Activated CD8-positive, alpha-beta memory T cell treated with anti-CD3 and anti-CD28 coated beads for 48 hours (primary cell): ENCODE results near the gene KCNJ1.

Source experiments
- DNase-seq, 3 experiments: peaks; one replicate each; pipeline ENCODE4 v3.0.0-alpha.2; 2020; ENCODE audit warnings: low read depth in 2 of 3, low spot score in 2 of 3

KCNJ1 gene

DNA sequence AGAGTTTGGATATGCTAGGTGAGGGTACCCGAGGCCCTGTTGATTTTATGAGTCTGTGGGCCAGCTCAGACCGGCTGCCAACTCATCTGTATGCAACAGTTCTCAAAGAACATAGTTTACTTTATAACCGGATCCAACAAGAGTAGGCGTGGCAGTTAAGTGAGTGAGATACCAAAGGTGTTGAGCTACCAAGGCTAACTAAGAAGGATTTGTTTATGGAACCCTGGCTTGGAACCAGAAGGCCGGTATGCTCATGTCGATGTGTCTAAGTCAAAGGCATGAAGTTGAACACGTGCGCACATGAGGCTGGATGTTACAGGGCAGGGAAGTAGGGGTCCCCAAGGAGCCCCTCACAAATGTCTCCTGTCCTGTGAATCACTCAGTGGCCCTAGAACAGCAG lies at the start of gene KCNJ1:
Gene KCNJ1, minus strand, starts transcription at position 20 of the 400 bp plus-strand sequence. CDS start 27,053 bp downstream, outside the sequence.
- DNase-seq, result no peak

DNA sequence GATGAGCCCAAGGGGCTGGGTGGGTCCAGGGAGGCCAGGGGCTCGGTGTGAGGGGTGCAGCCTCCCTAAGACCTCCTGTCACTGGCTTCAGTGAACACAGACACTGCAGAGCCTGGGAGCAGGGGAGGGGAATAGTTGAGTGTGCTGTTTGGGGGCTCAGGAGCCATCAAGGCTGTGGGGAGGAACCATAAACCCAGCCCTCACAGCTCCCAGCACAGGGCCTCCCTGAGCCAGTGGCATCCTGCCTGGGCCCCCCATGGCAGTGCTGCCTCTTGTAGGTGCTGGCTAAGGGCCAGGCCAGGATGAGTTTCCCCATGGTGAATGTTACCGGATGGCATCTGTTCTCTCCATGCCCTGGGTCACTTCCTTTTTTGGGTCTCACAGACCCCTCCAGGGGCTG lies 49.6 kb upstream of the KCNJ1 start:
- DNase-seq, result no peak

DNA sequence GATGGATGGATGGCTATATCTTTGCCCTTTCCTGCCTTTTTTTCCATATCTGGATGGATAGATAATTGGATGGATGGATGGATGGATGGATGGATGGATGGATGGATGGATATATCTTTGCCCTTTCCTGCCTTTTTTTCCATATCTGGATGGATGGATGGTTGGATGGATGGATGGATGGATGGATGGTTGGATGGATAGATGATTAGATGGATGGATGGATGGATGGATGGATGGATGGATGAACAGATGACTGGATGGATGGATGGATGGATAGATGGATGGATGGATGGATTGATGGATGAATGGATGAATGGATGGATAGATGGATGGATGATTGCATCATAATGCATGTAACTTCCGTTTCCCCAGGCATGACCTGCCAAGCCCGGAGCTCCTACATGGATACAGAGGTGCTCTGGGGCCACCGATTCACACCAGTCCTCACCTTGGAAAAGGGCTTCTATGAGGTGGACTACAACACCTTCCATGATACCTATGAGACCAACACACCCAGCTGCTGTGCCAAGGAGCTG lies 49.0 kb upstream of the KCNJ1 start:
- DNase-seq, result no peak

DNA sequence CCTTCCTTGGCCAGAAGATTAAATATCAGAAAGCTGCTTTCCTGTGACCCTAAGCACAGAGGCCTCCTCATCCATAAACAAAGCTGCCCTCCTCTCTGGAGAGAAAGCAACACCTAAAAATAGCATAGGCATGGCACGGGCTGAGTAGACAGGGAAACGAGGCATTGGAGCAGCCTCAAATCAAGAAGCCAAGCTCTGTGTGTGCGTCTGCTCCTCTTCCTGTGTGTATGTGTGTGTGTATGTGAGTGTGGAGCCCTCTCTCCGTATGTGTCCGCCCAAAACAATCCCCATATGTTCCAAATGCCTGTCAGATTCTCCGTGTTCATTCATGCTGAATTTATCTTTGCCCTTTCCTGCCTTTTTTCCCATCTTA lies 48.0 kb upstream of the KCNJ1 start:
- DNase-seq, result no peak

DNA sequence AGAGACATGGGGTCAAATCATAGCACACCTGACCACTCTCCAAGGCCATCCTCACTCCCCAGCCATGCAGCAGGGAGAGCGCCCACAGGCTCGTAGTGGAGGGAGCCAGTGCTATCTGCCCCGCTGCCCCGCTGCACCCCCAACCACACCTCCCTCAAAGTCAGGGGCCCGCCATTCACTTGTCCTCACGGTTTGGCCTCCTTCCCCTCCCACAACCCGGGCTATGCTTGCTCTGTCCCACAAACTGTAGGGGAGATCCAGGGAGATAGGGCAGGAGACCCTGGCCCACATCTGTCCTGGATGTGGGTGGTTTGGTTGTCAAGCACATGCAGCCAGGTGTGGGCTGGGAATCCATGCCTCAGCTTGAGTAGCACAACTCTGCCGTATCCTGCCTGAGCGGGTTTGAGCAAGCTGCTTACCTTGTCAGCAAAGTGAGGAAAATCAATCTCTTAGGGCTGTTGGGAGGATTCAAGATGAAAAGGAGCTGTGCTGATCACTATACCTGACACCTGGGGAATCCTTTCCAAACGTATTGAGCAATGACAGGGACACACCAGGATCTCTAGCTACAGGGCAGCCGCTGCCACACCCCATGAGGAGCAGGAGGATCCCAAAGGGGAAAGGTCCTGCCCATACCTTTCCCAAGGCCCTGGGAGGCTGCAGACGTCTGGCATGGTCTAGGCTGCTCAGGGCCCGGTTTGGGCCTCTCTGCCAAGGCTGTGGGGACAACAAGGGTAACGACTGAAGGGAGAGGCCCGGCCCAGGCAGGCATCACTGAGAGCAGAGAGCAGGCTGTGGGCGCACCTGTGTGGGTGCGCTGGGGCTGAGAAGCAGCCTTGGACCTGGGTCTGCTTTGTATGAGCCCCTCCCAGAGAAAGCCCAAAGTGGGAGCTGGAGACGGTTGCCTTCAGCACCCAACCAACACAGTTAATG lies 47.4 kb upstream of the KCNJ1 start:
- DNase-seq, result no peak

DNA sequence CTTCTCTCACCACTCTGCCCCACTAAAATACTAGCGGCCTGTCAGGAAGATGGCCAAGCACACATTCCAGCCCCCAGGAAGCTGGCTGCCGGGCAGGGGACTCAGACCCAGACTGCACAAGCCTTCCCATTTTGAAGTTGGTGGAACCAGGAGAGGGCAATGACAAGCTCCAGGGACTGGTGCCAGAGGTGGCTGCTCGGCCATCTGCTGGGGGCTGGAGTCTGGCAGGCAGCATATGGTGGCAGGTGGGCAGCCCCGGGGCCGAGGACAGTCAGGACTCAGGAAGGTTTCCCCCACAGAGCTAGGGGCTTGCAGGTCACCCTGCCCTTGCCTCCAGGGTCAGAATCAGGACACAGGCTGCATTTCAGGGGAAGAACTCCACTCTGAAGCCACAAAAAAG lies 46.7 kb upstream of the KCNJ1 start:
- DNase-seq, result no peak

DNA sequence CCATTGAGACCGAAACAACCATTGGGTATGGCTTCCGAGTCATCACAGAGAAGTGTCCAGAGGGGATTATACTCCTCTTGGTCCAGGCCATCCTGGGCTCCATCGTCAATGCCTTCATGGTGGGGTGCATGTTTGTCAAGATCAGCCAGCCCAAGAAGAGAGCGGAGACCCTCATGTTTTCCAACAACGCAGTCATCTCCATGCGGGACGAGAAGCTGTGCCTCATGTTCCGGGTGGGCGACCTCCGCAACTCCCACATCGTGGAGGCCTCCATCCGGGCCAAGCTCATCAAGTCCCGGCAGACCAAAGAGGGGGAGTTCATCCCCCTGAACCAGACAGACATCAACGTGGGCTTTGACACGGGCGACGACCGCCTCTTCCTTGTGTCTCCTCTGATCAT lies 44.6 kb upstream of the KCNJ1 start:
- DNase-seq, result no peak

DNA sequence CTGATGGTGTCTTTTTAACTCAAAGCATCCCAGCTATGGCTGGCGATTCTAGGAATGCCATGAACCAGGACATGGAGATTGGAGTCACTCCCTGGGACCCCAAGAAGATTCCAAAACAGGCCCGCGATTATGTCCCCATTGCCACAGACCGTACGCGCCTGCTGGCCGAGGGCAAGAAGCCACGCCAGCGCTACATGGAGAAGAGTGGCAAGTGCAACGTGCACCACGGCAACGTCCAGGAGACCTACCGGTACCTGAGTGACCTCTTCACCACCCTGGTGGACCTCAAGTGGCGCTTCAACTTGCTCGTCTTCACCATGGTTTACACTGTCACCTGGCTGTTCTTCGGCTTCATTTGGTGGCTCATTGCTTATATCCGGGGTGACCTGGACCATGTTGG lies 44.1 kb upstream of the KCNJ1 start:
- DNase-seq, result no peak

DNA sequence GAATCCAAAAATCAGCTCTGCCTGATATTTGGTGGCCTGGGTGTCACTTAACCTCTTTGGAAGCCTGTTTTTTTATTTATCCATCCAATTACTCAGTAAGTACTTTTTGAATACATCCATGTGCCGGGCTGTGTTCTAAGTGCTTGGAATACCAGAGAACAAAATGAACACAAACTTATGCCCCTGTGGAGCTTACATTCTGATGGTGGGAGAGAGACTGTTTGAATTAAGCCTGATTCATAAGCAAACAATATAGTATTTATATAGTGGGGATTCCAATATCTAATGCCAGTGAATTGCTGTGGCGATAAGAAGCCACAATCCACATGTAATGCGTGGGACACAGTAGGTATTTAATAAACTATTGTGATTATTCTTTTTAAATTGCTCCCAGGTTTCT lies 43.5 kb upstream of the KCNJ1 start:
- DNase-seq, result no peak

DNA sequence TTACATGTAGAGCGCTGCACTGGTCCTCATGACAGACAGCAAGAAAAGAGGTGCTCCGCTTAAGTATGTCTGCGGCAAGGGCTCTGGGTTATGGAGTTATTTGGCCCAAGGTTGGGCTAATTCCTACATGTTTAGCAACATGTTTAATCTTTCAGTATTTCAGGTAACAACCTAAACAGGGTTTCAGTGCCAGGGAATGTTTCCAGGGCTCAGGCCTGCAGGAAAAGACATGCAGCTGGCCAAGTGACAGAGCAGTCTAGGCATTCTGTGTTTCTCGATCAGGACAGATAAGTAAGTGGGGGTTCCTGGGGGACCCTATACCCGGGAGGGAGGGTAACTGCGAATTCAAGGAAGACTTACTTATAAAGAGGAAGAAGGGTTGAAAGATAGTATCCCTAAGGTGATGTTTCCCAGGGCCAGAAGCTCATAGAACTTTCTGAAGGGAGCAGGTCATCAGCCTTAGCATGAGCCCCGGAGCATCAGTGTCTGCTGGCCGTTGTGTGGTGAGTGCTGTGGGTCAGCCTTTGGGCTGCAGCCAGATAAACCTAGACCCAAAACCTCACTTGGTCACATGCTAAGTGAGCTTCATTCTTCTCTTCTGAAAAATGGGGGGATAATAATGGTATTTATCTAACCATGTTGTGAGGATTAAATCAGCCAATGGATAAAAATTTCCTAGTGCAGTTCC lies 42.5 kb upstream of the KCNJ1 start:
- no peak for DNase-seq

DNA sequence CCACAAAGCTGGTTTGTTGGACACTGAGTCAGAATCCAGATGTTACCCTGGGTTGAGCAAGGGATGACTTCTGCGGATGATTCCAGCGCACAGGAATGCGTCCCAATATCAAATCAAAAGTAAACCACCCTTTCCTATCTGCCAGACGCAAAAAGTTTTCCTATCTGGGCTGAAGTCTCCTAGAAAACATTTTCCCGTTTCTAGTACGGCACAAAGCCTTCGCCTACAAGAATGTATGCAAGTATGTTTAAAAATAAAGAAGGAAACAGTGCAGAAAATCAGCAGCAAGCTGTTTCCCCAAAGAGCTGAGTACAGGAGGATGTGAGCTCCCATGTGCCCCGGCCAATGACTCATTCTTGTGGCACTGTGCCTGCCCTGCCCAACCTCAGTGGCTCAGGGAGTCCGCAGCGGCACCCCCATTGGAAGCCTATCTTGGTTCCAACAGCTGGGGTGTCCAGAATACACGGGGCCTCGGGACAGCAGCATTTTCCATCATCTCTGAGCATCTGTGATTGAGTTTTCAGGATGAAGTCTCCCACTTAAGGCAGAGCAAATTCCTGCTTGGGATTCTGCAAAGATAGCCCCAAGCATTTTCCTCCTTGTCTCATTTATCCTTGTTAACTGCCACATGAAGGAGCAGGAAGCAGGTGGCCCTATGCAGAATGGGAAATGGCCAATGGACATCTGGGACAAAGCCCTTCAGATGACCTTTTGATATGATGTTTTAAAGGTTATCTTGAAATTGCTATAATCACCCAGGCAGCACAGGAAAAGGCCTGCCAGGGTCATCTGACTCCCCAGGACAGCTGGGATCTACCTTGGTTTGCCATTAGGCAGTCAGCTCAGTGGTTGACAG lies 41.5 kb upstream of the KCNJ1 start:
- DNase-seq, result no peak

DNA sequence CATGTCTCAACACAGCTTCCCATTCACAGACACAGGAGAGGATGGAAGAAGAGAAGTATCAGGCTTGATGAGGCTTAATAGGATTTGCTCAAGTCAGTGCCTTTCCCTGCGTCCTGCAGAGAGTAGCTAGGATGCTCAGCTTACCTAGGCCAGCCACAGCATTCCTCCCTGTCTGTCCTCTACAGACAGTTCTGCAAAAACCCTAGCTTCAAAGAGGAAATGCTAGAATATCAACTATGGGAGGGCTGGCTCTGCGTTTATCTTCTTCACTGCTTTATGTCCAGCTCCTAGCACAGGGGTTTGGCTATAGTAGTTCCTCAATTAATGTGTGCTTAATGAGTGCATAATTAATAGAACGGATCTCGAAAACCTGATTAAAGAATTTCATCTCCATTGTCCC lies 40.5 kb upstream of the KCNJ1 start:
- DNase-seq, result no peak

DNA sequence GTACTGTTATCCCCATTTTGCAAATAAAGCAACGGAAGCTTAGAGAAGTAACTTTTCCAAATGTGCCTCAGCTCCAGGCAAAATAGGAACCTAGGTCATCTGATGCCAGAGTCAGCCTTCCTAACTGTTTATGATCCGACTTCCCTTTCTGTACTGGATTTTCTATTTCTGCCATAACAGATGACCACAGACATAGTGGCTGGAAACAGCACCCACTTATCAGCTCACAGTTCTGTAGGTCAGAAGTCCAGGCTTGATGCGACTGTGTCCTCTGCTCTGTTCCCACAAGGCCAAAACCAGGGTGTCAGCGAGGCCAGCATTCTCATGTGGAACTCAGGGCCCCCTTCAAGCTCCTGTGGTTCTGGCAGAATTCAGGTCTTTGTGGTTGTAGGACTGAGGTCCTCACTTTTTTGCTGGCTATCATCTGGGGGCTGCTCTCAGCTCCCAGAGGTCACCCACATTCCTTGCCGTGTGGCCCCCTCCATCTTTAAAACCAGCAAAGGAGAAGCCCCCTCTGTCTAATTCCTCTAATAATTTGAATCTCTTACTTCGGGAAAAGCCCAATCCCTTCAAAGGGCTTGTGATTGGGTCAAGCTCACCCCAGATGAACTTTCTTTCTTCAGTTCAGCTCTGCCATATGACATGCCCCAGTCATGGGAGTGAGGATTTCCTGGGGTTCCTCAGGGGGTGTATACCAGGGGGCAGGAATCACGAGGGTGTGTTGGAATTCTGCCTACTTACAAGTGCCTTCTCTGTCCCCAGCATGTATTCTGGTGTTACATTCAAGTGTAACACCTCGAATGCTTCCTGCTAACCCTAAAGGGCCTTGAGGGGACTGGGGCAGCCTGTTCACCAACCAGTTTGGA lies 39.3 kb upstream of the KCNJ1 start:
- no peak for DNase-seq

DNA sequence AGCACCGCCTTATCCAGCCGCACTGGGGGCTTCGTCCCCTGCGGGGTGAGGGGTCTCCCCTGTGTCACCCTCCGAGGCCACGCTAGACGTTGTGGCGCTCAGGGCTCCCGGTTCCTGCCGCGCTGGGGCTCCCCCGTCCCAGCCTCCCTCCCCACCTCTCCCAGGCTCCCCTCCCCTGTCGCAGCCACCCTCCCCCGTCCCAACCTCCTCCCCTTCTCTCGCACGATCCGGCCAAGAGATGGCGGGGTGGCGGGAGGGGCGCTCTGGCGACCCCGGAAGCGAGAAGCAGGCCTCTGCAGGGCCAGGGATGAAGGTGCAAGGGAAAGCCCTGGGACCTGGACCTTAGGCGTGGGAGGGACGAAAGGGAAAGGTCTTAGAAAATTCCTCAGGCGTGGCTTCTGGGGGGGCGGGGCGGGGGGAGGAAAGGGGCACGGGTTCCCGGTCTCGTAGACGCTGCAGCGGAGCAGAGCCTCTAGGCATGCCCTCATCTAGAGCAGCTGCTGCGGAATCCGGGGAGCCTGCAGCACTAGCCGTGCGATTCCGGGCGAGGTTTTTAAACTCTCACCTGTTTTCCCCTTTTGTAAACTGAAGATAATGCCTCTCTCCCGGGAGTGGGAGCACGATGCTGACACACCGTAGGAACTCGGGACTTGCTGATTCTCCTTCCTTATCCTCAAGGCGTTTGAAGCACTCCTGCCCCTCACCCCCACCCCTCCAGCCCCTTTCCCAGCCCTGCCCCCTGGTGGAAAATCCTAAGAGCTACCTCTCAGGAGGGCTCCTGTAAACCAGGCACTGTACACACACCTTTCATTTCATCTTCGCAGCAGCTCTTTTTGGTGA lies 38.5 kb upstream of the KCNJ1 start:
- DNase-seq, result no peak

DNA sequence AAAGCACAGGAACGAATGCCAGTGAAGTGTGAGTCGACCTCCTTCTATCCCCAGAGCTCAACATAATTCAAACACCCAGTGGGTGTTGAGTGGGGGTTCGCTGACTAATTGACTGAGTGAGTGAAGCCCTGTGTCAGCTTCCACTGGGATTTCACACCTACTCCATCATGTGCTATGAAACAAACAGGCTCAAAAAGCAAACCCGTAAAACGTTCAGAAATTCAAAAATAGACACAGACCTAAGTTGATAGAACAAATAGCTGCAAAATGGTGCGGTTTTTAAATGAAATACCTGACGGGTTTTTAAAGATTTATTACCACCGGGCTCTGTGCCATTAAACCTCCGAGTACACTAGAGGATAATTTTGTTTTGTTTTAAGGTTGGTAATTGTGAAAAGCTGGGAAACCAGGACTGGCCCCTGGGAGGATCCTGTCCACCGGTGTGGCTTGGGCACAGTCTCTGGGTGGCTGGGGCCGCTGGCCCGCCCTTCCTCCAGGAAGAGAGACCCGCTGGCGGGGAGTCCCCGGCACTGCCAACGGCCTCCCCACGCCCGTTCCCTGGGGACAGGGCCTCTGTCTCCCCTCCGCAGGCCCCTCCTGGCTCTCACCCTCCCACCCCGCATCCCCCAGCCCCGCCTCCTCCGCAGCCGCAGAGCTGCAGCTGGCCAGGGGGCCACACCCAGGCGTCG lies 37.7 kb upstream of the KCNJ1 start:
- no peak for DNase-seq

DNA sequence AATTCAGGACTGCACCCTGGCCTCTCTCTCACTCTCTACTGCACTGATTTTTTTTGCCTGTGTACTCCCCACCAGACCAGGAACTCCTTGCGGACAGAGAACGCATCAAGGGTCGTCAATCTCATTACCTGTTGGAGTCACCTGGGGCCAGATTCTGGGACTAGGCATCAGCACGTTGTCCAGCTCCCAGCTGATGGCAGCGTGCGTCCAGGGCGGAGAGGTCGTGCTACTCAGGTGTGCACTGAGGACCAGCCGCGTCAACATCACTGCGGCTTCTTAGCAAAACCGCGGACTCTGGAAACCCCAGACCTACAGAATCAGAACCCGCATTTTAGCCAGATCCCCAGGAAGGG lies 37.2 kb upstream of the KCNJ1 start:
- DNase-seq, result no peak

DNA sequence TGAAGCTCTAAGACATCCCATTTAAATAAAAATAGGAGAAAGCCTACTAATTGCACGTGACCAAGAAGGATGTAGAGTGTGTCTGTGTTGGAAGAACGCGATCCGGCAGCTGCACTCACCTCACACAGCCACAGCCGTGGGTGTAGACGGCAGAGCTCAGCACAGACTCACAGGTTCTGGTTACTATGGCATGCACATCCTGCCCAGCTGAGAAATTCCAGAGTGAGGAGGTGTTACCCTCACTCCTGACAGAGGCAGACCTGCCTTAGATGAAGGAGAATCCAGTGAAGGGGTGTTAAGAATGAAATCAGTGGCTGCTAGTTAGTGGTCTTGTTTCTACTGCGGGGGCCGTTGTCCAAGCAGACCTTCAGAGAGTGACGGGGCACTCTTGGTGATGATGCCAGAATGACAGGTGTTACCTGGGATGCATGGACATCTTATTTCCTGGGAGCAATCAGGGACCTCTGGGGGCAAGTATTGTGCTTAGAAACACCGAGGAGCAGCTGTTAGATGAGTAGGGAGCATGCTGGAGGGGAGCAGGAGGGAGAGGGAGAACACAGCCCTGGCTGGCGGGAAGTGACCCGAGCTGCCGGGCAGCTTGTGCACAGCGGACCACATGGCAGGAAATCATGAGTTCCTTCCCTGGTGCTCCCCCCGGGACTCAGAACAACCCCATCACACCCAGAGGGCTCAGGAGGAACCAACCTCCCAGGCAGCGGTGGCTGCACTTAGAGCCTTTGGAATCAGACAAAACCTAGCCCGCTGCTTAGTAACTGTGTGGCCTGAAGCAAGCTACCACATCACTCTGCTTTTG lies 36.4 kb upstream of the KCNJ1 start:
- DNase-seq, result no peak

DNA sequence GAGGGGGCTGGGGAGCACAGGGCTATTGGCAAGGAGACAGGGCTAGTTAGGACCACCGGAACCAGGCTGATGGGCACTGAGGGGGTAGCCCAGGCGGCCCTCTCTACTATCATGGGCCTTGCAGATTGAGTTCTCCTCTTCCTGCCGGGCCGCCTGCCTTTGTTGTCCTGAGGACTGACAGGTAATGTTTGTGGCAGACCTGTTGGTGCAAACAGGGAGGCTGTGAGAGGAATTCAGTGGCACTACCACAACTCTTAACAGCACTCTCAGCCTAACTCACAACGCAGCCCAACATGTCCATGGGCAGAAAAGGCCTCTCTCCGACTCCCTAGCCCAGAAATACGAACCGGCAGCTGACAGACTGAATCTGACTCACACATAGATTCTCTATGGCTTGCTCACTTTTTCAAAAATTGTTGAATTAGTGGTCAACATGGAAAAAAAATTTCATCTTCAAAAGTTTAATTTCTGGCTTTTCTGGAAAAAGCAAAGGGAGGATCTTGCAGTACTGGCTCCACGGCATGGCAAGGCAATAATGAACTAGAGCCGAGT lies 35.5 kb upstream of the KCNJ1 start:
- no peak for DNase-seq
